PC-9 (cell line): ENCODE measurements around the gene MACC1. TPM values are rescaled to one million over a fixed set of nuclear protein-coding genes. Genes with fewer than 3 reads are reported as not detected.
"Not testable (repeated sequence)": the region's sequence is repeated elsewhere in the genome, so short reads cannot be mapped to it uniquely, and the experiment has no call there.

ENCODE experiments used
- BruUV-seq: library from RNA; stranded (reverse); fragments of 400-500 nt; replicated peaks from 2 replicates; lab custom pipeline; 2021; lab: Mats Ljungman, UMichigan
- CTCF ChIA-PET: fragments of 300-600 bp; sonication (Branson Sonifier 250); formaldehyde crosslinking; loops from one replicate; lab custom pipeline; 2022; ENCODE audit warnings: antibody characterized with exemption; lab: Charles Lee
- POLR2A ChIA-PET: fragments of 300-600 bp; sonication (Branson Sonifier 250); formaldehyde crosslinking; loops from one replicate; lab custom pipeline; 2022; ENCODE audit warnings: antibody characterized with exemption; ENCODE audit not compliant: unreplicated experiment; lab: Charles Lee
- DNase-seq, 2 experiments: peaks; one replicate each; pipeline versions ENCODE4 v3.0.0 to v3.0.0-alpha.2; 2015 to 2022; ENCODE audit warnings: mixed read lengths in 1 of 2
- H2AFZ ChIP-seq: fragments of 200-600 bp; sonication (generic); 2 replicates; pipeline ENCODE4 v1.8.1; 2017; ENCODE audit warnings: antibody characterized with exemption
- H3F3A ChIP-seq: fragments of 200-600 bp; sonication (generic); 2 replicates; pipeline ENCODE4 v1.8.1; 2017; ENCODE audit warnings: antibody characterized with exemption, mild to moderate bottlenecking, low read depth; ENCODE audit not compliant: insufficient read depth
- H3K27ac ChIP-seq: fragments of 200-600 bp; sonication (generic); 2 replicates; pipeline ENCODE4 v1.6.1; 2016; ENCODE audit warnings: mixed run types
- H3K27me3 ChIP-seq: fragments of 200-600 bp; sonication (generic); 2 replicates; pipeline ENCODE4 v1.6.1; 2016; ENCODE audit warnings: low read depth, mixed run types; ENCODE audit not compliant: insufficient read depth
- H3K36me3 ChIP-seq: fragments of 200-600 bp; sonication (generic); 2 replicates; pipeline ENCODE4 v1.6.1; 2016; ENCODE audit warnings: low read depth, mixed run types
- H3K4me1 ChIP-seq: fragments of 200-600 bp; sonication (generic); replicated peaks from 2 replicates; pipeline ENCODE4 v1.6.1; 2016; ENCODE audit warnings: mixed run types; ENCODE audit not compliant: insufficient read depth
- H3K4me2 ChIP-seq: fragments of 200-600 bp; sonication (generic); 2 replicates; pipeline ENCODE4 v1.6.1; 2017; ENCODE audit warnings: mixed run types
- H3K4me3 ChIP-seq: fragments of 200-600 bp; sonication (generic); 2 replicates; pipeline ENCODE4 v1.6.1; 2016; ENCODE audit warnings: mixed run types
- H3K79me2 ChIP-seq: fragments of 200-600 bp; sonication (generic); 2 replicates; pipeline ENCODE4 v1.6.1; 2017; ENCODE audit warnings: low read depth, mixed run types
- H3K9me2 ChIP-seq: fragments of 200-600 bp; sonication (generic); 2 replicates; pipeline ENCODE4 v1.8.1; 2017; ENCODE audit warnings: mild to moderate bottlenecking; ENCODE audit not compliant: insufficient read depth
- H3K9me3 ChIP-seq: fragments of 200-600 bp; sonication (generic); 2 replicates; pipeline ENCODE4 v1.8.1; 2016; ENCODE audit warnings: low read depth; ENCODE audit not compliant: insufficient read depth
- H4K20me1 ChIP-seq: fragments of 200-600 bp; sonication (generic); 2 replicates; pipeline ENCODE4 v1.8.1; 2017; ENCODE audit not compliant: insufficient read depth
- CTCF ChIP-seq: fragments of 200-600 bp; sonication (generic); conservative IDR thresholded peaks from 2 replicates; pipeline ENCODE4 v1.6.1; 2017; ENCODE audit warnings: mixed run types, antibody characterized with exemption, mild to moderate bottlenecking, moderate library complexity
- EZH2 ChIP-seq: fragments of 200-600 bp; sonication (generic); IDR thresholded peaks from 2 replicates; pipeline ENCODE4 v1.8.0; 2017; ENCODE audit warnings: antibody characterized with exemption, low read depth
- intact Hi-C: fragments of 100-400 bp; cut with micrococcal nuclease; formaldehyde crosslinking; loops from one replicate; pipeline ENCODE4 v1.10.0; 2022; ENCODE audit not compliant: unreplicated experiment
- total RNA-seq: library from RNA; stranded (reverse); gene quantifications from 2 replicates; pipeline ENCODE4 v1.2.3, GENCODE V29; 2021

MACC1 gene
- total RNA-seq, 1 experiment from 2014 or later: 50.8 TPM

- POLR2A ChIA-PET: no interaction called here
- Histone ChIP-seq H3K36me3 (peaks cover 32% of the 10 kb centered on the region), H3K4me1 (peaks cover 6% of the 10 kb centered on the region; the same call in 1 of the 2 replicates), H3K9me3 (peaks cover 29% of the 10 kb centered on the region), H3K4me2 (no peak overlapping the region), H3K27ac (no peak overlapping the region), H3K79me2 (peaks cover 29% of the 10 kb centered on the region), H2AFZ (no peak overlapping the region), H3K4me3 (no peak overlapping the region), H3K9me2 (no peaks in the 10 kb centered on the region; the same call in 1 of the 2 replicates), H3K27me3 (no peaks in the 10 kb centered on the region), H4K20me1 (no peaks in the 10 kb centered on the region), H3F3A (no peaks in the 10 kb centered on the region; the same call in none of the 2 replicates)
- TF ChIP-seq EZH2 (no peak), CTCF (no peak)
- CTCF ChIA-PET: no interaction called here
- no TSS peak for BruUV-seq
- DNase-seq: no peak
- intact Hi-C loops: no loop called here
These were observed 26.4 kb downstream of the MACC1 start for GRCh38 chr7:20190560-20191390.

- peaks cover 32% of the 10 kb centered on the region for H3K79me2 ChIP-seq
- H2AFZ ChIP-seq: no peak overlapping the region
- no peaks in the 10 kb centered on the region for H4K20me1 ChIP-seq
- no peaks in the 10 kb centered on the region for H3K27me3 ChIP-seq
- no TSS peak for BruUV-seq
- peaks cover 36% of the 10 kb centered on the region for H3K36me3 ChIP-seq
- H3K9me2 ChIP-seq: no peaks in the 10 kb centered on the region; the same call in 1 of the 2 replicates
- ChIA-PET POLR2A (no interaction called here), CTCF (interaction anchor here (0.6 kb wide), 1 partner anchor 122 kb away, joined by 3 read pairs; no protein-coding TSS in a partner anchor)
- no peaks in the 10 kb centered on the region; the same call in none of the 2 replicates for H3F3A ChIP-seq
- intact Hi-C loops: no loop called here
- DNase-seq: no peak
- H3K4me1 ChIP-seq: peaks cover 7% of the 10 kb centered on the region; the same call in 1 of the 2 replicates
- H3K4me2 ChIP-seq: no peak overlapping the region
- H3K27ac ChIP-seq: no peak overlapping the region
- H3K9me3 ChIP-seq: peaks cover 34% of the 10 kb centered on the region
- TF ChIP-seq CTCF: no peak
- no peak for TF ChIP-seq EZH2
- no peak overlapping the region for H3K4me3 ChIP-seq
These were observed 27.3 kb downstream of the MACC1 start for GRCh38 chr7:20189852-20190251.

- H3K4me3 ChIP-seq: no peak overlapping the region
- peaks cover 43% of the 10 kb centered on the region for H3K36me3 ChIP-seq
- BruUV-seq: no TSS peak
- H4K20me1 ChIP-seq: no peaks in the 10 kb centered on the region
- CTCF ChIA-PET: no interaction called here
- intact Hi-C loops: no loop called here
- H3K79me2 ChIP-seq: peaks cover 39% of the 10 kb centered on the region
- no peak for DNase-seq
- H3F3A ChIP-seq: no peaks in the 10 kb centered on the region; the same call in none of the 2 replicates
- H3K9me2 ChIP-seq: no peaks in the 10 kb centered on the region; the same call in 1 of the 2 replicates
- H2AFZ ChIP-seq: no peak overlapping the region
- POLR2A ChIA-PET: no interaction called here
- no peaks in the 10 kb centered on the region for H3K27me3 ChIP-seq
- H3K9me3 ChIP-seq: peaks cover 35% of the 10 kb centered on the region
- TF ChIP-seq CTCF (no peak), EZH2 (no peak)
- H3K4me2 ChIP-seq: no peak overlapping the region
- no peak overlapping the region for H3K27ac ChIP-seq
- H3K4me1 ChIP-seq: peaks cover 7% of the 10 kb centered on the region; the same call in 1 of the 2 replicates
These were observed 28.6 kb downstream of the MACC1 start for GRCh38 chr7:20188567-20188966.

GRCh38 chr7:20187850-20188249, 29.3 kb downstream of the MACC1 start:
- H4K20me1 ChIP-seq, H3K9me2 ChIP-seq, intact Hi-C loops, POLR2A ChIA-PET, H2AFZ ChIP-seq, H3K4me2 ChIP-seq, H3K4me3 ChIP-seq, BruUV-seq, DNase-seq, H3K27ac ChIP-seq, H3K4me1 ChIP-seq, H3K27me3 ChIP-seq, CTCF ChIA-PET, H3F3A ChIP-seq: not testable (repeated sequence)
- Histone ChIP-seq H3K9me3 (peaks cover 35% of the 10 kb centered on the region), H3K79me2 (peaks cover 35% of the 10 kb centered on the region), H3K36me3 (peaks cover 43% of the 10 kb centered on the region)
